Lower lobe of right lung (tissue), 2 donors: ENCODE data around the gene ISM2. TPM values are rescaled to one million over a fixed set of nuclear protein-coding genes. Genes with fewer than 3 reads are reported as not detected.
"Not testable (repeated sequence)": the region's sequence is repeated elsewhere in the genome, so short reads cannot be mapped to it uniquely, and the experiment has no call there.

Experiments used
- ATAC-seq, 2 donors: fragments of 200-7000 bp; cut with Tn5 transposase; one replicate each; pipeline ENCODE4 v1.9.1; 2020 to 2022; ENCODE audit warnings: mild to moderate bottlenecking in 2 of 2, moderate library complexity in 2 of 2
- DNase-seq: peaks from one replicate; pipeline ENCODE4 v3.0.0-alpha.2; 2020
- H3K27ac ChIP-seq: fragments of 200-600 bp; one replicate; pipeline ENCODE4 v1.8.0; 2022
- H3K27me3 ChIP-seq: fragments of 200-600 bp; one replicate; pipeline ENCODE4 v1.8.0; 2022; ENCODE audit warnings: low read depth
- H3K36me3 ChIP-seq: fragments of 200-600 bp; one replicate; pipeline ENCODE4 v1.8.0; 2022; ENCODE audit warnings: mild to moderate bottlenecking
- H3K4me1 ChIP-seq: fragments of 200-600 bp; one replicate; pipeline ENCODE4 v1.8.0; 2022
- H3K4me3 ChIP-seq: fragments of 200-600 bp; one replicate; pipeline ENCODE4 v1.8.0; 2022; ENCODE audit warnings: mild to moderate bottlenecking
- H3K9me3 ChIP-seq: fragments of 200-600 bp; one replicate; pipeline ENCODE4 v1.8.0; 2022
- intact Hi-C: fragments of 100-400 bp; cut with DNase I; formaldehyde crosslinking; loops from one replicate; pipeline ENCODE4 v1.11.0; 2022
- long read RNA-seq: library from polyadenylated mRNA; unstranded; transcript quantifications from one replicate; pipeline ENCODE4 v2.0.0, GENCODE V29; 2021
- total RNA-seq: library from RNA; stranded (reverse); fragmentation: NEBNext Ultra II Directional; extraction: Animal tissue kit (Norgen Biotek cat#: 25700); gene quantifications from one replicate; pipeline ENCODE4 v1.2.1, GENCODE V29; 2021
- TF ChIP-seq, protein P1 (sequence below): fragments of 200-600 bp; IDR thresholded peaks from one replicate; pipeline ENCODE4 v1.8.0; 2022; ENCODE audit warnings: antibody characterized with exemption, mild to moderate bottlenecking
- donor health status: DM: no; HTN: yes; CAD: no; lungs with severe emphysema.

ISM2 gene
- not detected for total RNA-seq
- long read RNA-seq, result 0 reads

DNA sequence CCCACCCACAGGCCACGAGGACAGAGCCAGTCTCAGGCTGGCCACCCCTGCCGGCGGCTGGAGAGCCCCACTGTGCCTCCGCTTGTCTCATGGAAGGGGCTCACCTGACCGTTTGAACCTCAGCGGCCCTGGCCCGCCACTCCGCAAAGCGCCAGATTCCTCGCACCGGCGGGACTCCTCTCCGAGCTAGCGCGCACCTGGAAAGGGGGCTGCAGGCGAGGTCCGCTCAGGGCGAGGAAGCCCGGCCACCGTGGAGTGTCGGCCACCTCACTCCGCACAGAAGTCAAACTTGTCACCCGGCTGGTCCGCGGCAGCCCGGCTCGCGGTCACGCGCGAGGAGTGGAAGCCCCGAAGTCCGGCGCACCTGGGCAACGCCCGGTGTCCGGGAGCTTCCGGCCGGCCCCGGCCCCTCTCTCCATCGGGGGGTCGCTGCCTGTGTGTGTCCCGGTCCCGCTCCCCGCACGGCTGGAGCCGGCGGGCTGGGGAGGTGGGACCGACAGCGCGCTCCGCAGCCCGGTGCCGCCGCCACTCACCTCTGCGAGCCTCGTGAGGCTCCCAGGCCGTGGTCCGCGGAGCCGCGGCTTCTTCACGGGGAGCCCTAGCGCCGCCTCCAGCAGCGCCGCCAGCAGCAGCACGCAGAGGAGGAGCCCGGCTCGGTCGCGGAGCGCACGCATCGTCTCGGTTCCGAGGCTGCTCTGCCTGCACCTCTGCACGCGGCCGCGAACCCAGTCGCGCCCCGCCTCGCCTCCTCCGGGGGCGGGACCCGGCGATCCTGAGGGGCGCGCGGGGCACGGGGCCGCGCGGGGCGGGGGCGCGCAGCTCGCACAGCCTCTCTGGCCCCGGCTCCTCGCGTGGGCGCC lies at the start of gene ISM2:
Gene ISM2, minus strand, starts transcription at position 697 of the 860 bp plus-strand sequence. Its CDS starts 23 bp downstream, at position 674.
- intact Hi-C loops, result no loop called here
- peaks cover 8% of the 10 kb centered on the region for H3K4me1 ChIP-seq
- H3K27me3 ChIP-seq, result peaks cover 34% of the 10 kb centered on the region
- peak within 1 kb of the TSS; percentile 56 for H3K4me3 ChIP-seq
- TF ChIP-seq, protein P1, sequence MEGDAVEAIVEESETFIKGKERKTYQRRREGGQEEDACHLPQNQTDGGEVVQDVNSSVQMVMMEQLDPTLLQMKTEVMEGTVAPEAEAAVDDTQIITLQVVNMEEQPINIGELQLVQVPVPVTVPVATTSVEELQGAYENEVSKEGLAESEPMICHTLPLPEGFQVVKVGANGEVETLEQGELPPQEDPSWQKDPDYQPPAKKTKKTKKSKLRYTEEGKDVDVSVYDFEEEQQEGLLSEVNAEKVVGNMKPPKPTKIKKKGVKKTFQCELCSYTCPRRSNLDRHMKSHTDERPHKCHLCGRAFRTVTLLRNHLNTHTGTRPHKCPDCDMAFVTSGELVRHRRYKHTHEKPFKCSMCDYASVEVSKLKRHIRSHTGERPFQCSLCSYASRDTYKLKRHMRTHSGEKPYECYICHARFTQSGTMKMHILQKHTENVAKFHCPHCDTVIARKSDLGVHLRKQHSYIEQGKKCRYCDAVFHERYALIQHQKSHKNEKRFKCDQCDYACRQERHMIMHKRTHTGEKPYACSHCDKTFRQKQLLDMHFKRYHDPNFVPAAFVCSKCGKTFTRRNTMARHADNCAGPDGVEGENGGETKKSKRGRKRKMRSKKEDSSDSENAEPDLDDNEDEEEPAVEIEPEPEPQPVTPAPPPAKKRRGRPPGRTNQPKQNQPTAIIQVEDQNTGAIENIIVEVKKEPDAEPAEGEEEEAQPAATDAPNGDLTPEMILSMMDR, result no peak
- no peak within 1 kb of the TSS for H3K27ac ChIP-seq
- H3K9me3 ChIP-seq, result no peaks in the 10 kb centered on the region
- H3K36me3 ChIP-seq, result no peaks in the 10 kb centered on the region
- peak; percentile 51 for DNase-seq
- peak; percentile 83 to 84 for ATAC-seq

DNA sequence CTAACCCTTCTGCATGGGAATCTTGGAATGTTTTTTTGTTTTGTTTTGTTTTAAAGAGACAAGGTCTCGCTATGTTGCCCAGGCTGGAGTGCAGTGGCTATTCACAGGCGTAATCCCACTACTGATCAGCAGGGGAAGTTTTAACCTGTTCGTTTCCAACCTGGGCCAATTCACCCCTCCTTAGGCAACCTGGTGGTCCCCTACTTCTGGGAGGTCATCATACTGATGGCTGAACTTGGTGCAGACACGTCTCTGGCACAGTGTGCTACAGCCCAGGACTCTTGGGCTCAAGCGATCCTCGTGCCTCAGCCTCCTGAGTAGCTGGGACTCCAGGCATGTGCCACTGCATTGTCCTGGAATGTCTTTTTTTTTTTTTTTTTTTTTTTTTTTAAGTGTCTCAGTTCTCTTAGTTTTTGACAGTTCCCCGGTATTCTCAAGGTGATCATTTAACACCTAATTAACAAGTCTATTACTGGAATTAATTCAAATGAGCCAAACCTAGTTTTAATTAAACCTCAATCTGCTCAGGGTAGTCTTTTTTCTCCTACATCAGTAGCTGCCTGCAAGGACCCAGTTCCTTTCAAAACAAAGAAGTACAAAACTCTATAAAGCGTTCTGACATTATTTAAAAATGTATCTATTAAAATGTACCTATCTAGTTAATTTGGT lies 49.0 kb upstream of the ISM2 start:
- H3K36me3 ChIP-seq, result peaks cover 70% of the 10 kb centered on the region
- ATAC-seq (no peak), DNase-seq (no peak)
- no peak overlapping the region for H3K27ac ChIP-seq
- H3K4me1 ChIP-seq, result peaks cover 6% of the 10 kb centered on the region
- no peak overlapping the region for H3K4me3 ChIP-seq
- no peaks in the 10 kb centered on the region for H3K27me3 ChIP-seq
- H3K9me3 ChIP-seq, result no peaks in the 10 kb centered on the region
- intact Hi-C loops, result no loop called here
- TF ChIP-seq, protein P1, result no peak

DNA sequence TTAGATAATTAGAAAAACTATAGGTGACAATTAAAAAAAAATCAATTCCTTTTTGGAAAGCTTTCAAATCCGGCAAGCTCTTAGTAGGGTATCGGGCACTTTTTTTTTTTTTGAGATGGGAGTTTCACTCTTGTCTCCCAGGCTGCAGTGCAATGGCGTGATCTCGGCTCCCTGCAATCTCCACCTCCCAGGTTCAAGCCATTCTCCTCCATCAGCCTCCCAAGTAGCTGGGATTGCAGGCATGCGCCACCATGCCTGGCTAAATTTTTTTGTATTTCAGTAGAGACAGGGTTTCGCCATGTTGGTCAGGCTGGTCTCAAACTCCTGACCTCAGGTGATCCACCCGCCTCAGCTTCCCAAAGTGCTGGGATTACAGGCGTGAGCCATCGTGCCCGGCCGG lies 46.6 kb upstream of the ISM2 start:
- H3K36me3 ChIP-seq, result peaks cover 54% of the 10 kb centered on the region
- DNase-seq, ATAC-seq, H3K27me3 ChIP-seq, H3K9me3 ChIP-seq, intact Hi-C loops, H3K27ac ChIP-seq, H3K4me3 ChIP-seq: not testable (repeated sequence)
- peaks cover 11% of the 10 kb centered on the region for H3K4me1 ChIP-seq

DNA sequence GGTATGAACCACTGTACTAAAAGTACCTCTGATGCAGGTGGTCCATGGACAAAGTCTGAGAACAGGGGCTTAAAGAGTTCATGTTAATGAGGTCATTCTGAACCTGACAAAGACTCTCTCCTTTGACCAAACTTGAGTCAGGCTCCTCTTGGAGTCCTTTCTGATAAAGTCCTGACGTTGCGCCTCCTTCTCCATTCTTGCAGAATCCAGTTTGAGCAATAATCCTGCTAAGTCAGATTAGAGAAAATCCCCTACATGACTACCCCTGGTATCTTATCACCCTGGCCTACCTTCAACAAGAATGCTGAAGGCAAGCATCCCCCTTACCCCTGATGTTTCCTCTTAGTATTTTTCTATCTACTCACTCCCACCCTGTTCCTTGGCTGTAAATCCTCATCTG lies 46.0 kb upstream of the ISM2 start:
- Histone ChIP-seq H3K27me3 (no peaks in the 10 kb centered on the region), H3K27ac (no peak overlapping the region), H3K4me3 (no peak overlapping the region), H3K36me3 (peaks cover 48% of the 10 kb centered on the region), H3K4me1 (peaks cover 11% of the 10 kb centered on the region), H3K9me3 (no peaks in the 10 kb centered on the region)
- intact Hi-C loops, result no loop called here
- DNase-seq, result no peak
- TF ChIP-seq, protein P1, result no peak
- no peak for ATAC-seq

DNA sequence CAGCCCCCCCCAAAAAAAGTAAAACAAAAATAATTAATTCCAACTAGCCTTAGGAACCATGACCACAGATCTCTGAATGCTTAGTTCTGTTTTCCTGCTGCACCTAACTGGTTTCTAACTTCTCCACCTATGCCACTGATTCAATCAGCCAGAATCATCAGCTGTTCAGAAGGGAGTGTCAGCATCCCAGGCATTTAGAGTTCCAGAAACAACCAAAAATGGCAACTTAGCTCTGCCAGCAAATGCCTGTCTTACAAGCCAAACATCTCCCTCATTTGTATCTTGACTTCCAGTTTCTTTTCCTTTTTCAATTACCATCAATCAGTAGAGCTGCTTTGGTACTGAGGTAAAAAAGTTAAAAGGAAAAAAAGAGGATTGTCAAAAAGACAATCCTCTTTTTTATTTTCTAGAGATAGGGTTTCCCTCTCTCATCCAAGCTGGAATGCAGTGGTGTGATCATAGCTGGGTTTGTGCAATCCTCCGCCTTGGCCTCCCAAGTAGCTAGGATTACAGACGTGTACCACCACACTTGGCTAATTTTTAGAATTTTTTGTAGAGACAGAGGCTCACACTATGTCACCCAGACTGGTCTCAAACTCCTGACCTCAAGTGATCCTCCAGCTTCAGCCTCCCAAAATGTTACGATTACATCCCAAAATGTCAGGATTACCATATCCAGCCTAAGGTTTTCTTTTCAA lies 45.2 kb upstream of the ISM2 start:
- no peaks in the 10 kb centered on the region for H3K9me3 ChIP-seq
- no peak overlapping the region for H3K4me3 ChIP-seq
- intact Hi-C loops, result no loop called here
- no peak overlapping the region for H3K27ac ChIP-seq
- peaks cover 11% of the 10 kb centered on the region for H3K4me1 ChIP-seq
- no peaks in the 10 kb centered on the region for H3K27me3 ChIP-seq
- TF ChIP-seq, protein P1, result no peak
- no peak for ATAC-seq
- H3K36me3 ChIP-seq, result peaks cover 40% of the 10 kb centered on the region
- DNase-seq, result no peak
